CD14-positive monocyte (primary cell): Measurements from ENCODE around the gene GMDS. TPM values are rescaled to one million over a fixed set of nuclear protein-coding genes. Genes with fewer than 3 reads are reported as not detected.

Experiments used
- DNase-seq, 3 donors: peaks; one replicate each; pipeline ENCODE4 v3.0.0-alpha.2; 2011 to 2022
- H2AFZ ChIP-seq: 2 replicates; pipeline ENCODE4 v1.6.0; 2012; ENCODE audit warnings: mild to moderate bottlenecking, low read depth, low read length, inconsistent platforms; ENCODE audit not compliant: insufficient read depth, poor library complexity, severe bottlenecking
- H3K27ac ChIP-seq, 2 donors: 1 replicate in 1 of 2; 2 replicates in 1 of 2; pipeline ENCODE4 v1.5.1; 2012 to 2013; ENCODE audit warnings: low read length in 2 of 2, control low read depth in 1 of 2, inconsistent platforms in 1 of 2, low read depth in 1 of 2, mild to moderate bottlenecking in 1 of 2
- H3K27me3 ChIP-seq, 2 donors: one replicate each; pipeline versions ENCODE4 v1.6.0 to v1.6.1; 2011 to 2013; ENCODE audit warnings: low read length in 2 of 2; ENCODE audit not compliant: control insufficient read depth in 2 of 2, insufficient read depth in 2 of 2
- H3K36me3 ChIP-seq, 2 donors: replicated peaks in 1 of 2; 1 replicate in 1 of 2; 2 replicates in 1 of 2; pipeline versions ENCODE4 v1.5.1 to v1.6.1; 2012 to 2013; ENCODE audit warnings: low read length in 2 of 2, control low read depth in 1 of 2, inconsistent platforms in 1 of 2, mild to moderate bottlenecking in 1 of 2; ENCODE audit not compliant: insufficient read depth in 2 of 2, control insufficient read depth in 1 of 2
- H3K4me1 ChIP-seq, 2 donors: 1 replicate in 1 of 2; 2 replicates in 1 of 2; pipeline versions ENCODE4 v1.5.1 to v1.6.1; 2012 to 2013; ENCODE audit warnings: low read length in 2 of 2, control low read depth in 1 of 2, inconsistent platforms in 1 of 2, mild to moderate bottlenecking in 1 of 2, moderate library complexity in 1 of 2; ENCODE audit not compliant: insufficient read depth in 2 of 2, control insufficient read depth in 1 of 2
- H3K4me2 ChIP-seq: replicated peaks from 2 replicates; pipeline ENCODE3; 2012; ENCODE audit warnings: low read length, moderate library complexity, mild to moderate bottlenecking; ENCODE audit not compliant: poor library complexity, severe bottlenecking; ENCODE audit errors: extremely low read depth
- H3K4me3 ChIP-seq, 3 experiments: fragments of 200-600 bp in 1 of 3; sonication (generic) in 1 of 3; replicated peaks in 1 of 3; 1 replicate in 2 of 3; 2 replicates in 1 of 3; pipeline ENCODE4 v1.5.1; 2011 to 2013; ENCODE audit warnings: low read length in 3 of 3, mild to moderate bottlenecking in 3 of 3, control low read depth in 2 of 3, low read depth in 2 of 3, inconsistent platforms in 1 of 3, moderate library complexity in 1 of 3
- H3K79me2 ChIP-seq: 2 replicates; pipeline ENCODE4 v1.6.0; 2012; ENCODE audit warnings: mild to moderate bottlenecking, control low read depth, inconsistent platforms, low read length, moderate library complexity; ENCODE audit not compliant: insufficient read depth
- H3K9ac ChIP-seq: 2 replicates; pipeline ENCODE4 v1.6.0; 2017; ENCODE audit warnings: low read length, mild to moderate bottlenecking; ENCODE audit not compliant: insufficient read depth, poor library complexity, severe bottlenecking
- H3K9me3 ChIP-seq, 2 donors: replicated peaks in 1 of 2; 1 replicate in 1 of 2; 2 replicates in 1 of 2; pipeline versions ENCODE4 v1.5.1 to v1.6.1; 2012 to 2013; ENCODE audit warnings: low read length in 2 of 2, control low read depth in 1 of 2; ENCODE audit not compliant: control insufficient read depth in 1 of 2, insufficient read depth in 1 of 2
- H4K20me1 ChIP-seq: 2 replicates; pipeline ENCODE4 v1.6.0; 2012; ENCODE audit warnings: mild to moderate bottlenecking, low read length, control low read depth, moderate library complexity; ENCODE audit not compliant: insufficient read depth
- H3K27ac Mint-ChIP-seq, 7 donors: one replicate each; pipeline ENCODE4 v1.8.0; 2020; ENCODE audit warnings: mild to moderate bottlenecking in 7 of 7, mixed read lengths in 7 of 7, moderate library complexity in 6 of 7, inconsistent platforms in 2 of 7
- H3K27me3 Mint-ChIP-seq, 3 donors: one replicate each; pipeline ENCODE4 v1.8.0; 2021 to 2022; ENCODE audit warnings: low read depth in 3 of 3, mild to moderate bottlenecking in 3 of 3, mixed read lengths in 3 of 3, moderate library complexity in 3 of 3, inconsistent platforms in 1 of 3
- H3K36me3 Mint-ChIP-seq, 2 donors: one replicate each; pipeline ENCODE4 v1.8.0; 2020; ENCODE audit warnings: mixed read lengths in 2 of 2, inconsistent platforms in 1 of 2, mild to moderate bottlenecking in 1 of 2
- H3K4me1 Mint-ChIP-seq: one replicate; pipeline ENCODE4 v1.8.0; 2020; ENCODE audit warnings: mild to moderate bottlenecking, mixed read lengths
- H3K4me3 Mint-ChIP-seq, 2 donors: one replicate each; pipeline ENCODE4 v1.8.0; 2020; ENCODE audit warnings: mild to moderate bottlenecking in 2 of 2, mixed read lengths in 2 of 2, moderate library complexity in 1 of 2
- H3K9me3 Mint-ChIP-seq, 7 donors: one replicate each; pipeline ENCODE4 v1.8.0; 2020 to 2022; ENCODE audit warnings: mixed read lengths in 7 of 7, mild to moderate bottlenecking in 6 of 7, moderate library complexity in 6 of 7, inconsistent platforms in 2 of 7
- CTCF ChIP-seq: fragments of 200-600 bp; IDR thresholded peaks from one replicate; pipeline ENCODE4 v1.8.0; 2022; ENCODE audit warnings: antibody characterized with exemption, mild to moderate bottlenecking
- WGBS: methylation state at CpG from one replicate; pipeline ENCODE4 v1.1.5; 2013; ENCODE audit warnings: missing lambda C conversion rate; ENCODE audit not compliant: insufficient coverage; 5-methylcytosine and 5-hydroxymethylcytosine counted together
- intact Hi-C, 2 donors: fragments of 100-400 bp; cut with micrococcal nuclease; formaldehyde crosslinking; loops; one replicate each; pipeline versions ENCODE4 v1.15.0 to v1.15.1; 2023
- polyA plus RNA-seq, 3 donors: library from polyadenylated mRNA; depleted of rRNA in 1 of 3; unstranded in 2 of 3; stranded (reverse) in 1 of 3; fragments of 300-500 nt in 2 of 3; fragments of >200 nt in 1 of 3; fragmentation: Illumina TruSeq in 2 of 3; gene quantifications; 1 replicate in 2 of 3; 2 replicates in 1 of 3; pipeline ENCODE4 v1.2.3, GENCODE V29; 2012 to 2021

Gene GMDS
- polyA plus RNA-seq, 3 donors: 10.5 to 19.9 (median 17.6) TPM

GRCh38 chr6:2185466-2185865 is 59.9 kb downstream of the GMDS start:
- Histone ChIP-seq H3K27ac (no peak overlapping the region), H2AFZ (no peak overlapping the region), H3K79me2 (no peaks in the 10 kb centered on the region), H3K9ac (no peak overlapping the region), H3K9me3 (no peaks in the 10 kb centered on the region), H3K36me3 (no peaks in the 10 kb centered on the region), H3K4me1 (no peaks in the 10 kb centered on the region), H3K27me3 (no peaks in the 10 kb centered on the region), H3K4me2 (no peak overlapping the region), H3K4me3 (no peak overlapping the region), H4K20me1 (no peaks in the 10 kb centered on the region)
- H3K27ac Mint-ChIP-seq: no peak overlapping the region
- WGBS: 88% methylated on average over 1 of the region's 2 CpGs
- no peaks in the 10 kb centered on the region for H3K36me3 Mint-ChIP-seq
- H3K4me1 Mint-ChIP-seq: peaks cover 10% of the 10 kb centered on the region
- no peaks in the 10 kb centered on the region for H3K9me3 Mint-ChIP-seq
- H3K4me3 Mint-ChIP-seq: no peak overlapping the region
- intact Hi-C loops: no loop called here
- no peak for TF ChIP-seq CTCF
- peaks cover 0 to 1% (median 0%) of the 10 kb centered on the region in 3 donors for H3K27me3 Mint-ChIP-seq
- no peak for DNase-seq

DNA sequence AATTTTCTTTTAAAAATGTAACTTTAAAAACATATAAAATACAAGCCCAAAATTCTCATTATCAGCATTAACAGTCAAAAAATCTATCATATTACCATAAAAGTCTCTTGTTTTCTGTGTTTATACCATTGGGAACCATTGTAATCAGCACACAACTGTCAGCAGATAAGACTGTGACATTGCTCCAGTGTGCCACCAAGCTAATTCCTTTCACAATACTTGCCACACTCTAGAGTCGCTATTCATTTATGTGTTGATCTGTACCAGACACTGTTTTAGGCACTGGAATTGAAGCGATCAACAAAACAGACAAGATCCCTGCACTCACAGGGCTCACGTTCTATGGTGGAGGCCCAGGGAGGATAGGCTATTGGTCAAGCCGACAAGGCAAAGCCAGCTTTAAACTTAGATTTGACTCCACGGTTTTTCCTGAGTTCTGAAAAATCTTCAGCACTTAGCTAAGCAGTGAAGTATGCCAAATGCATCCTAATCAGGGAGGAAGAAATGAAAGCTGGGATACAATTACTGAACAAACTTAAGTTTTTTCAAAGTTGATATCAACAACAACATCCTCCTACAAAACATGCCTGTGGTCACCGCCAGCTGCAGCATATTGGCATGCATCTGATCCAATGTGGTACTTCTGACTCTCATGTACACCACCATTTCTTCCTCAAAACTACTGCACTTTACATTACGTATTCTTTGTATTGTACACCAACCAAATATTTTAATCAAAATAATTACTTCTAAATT is 60.5 kb downstream of the GMDS start:
- Mint-ChIP-seq H3K27me3 (peaks cover 0 to 1% (median 0%) of the 10 kb centered on the region in 3 donors), H3K27ac (no peak overlapping the region), H3K4me3 (no peak overlapping the region), H3K9me3 (no peaks in the 10 kb centered on the region), H3K36me3 (no peaks in the 10 kb centered on the region), H3K4me1 (peaks cover 13% of the 10 kb centered on the region)
- Histone ChIP-seq H4K20me1 (peaks cover 3% of the 10 kb centered on the region), H3K79me2 (no peaks in the 10 kb centered on the region), H3K4me3 (no peak overlapping the region), H3K4me2 (no peak overlapping the region), H3K36me3 (no peaks in the 10 kb centered on the region), H3K27ac (no peak overlapping the region), H3K9ac (no peak overlapping the region), H2AFZ (no peak overlapping the region), H3K9me3 (no peaks in the 10 kb centered on the region), H3K4me1 (no peaks in the 10 kb centered on the region), H3K27me3 (no peaks in the 10 kb centered on the region)
- WGBS: 96% methylated on average over 5 of the region's 7 CpGs
- TF ChIP-seq CTCF: no peak
- no peak for DNase-seq
- intact Hi-C loops: no loop called here
